Right kidney (tissue), 1 donor: ENCODE measurements around the gene TIE1.

Experiments
- DNase-seq: peaks from one replicate; pipeline ENCODE4 v3.0.0-alpha.2; 2016

The TIE1 gene

GRCh38 chr1:43293176-43293575 lies 7.6 kb upstream of the TIE1 start:
- DNase-seq, result no peak

GRCh38 chr1:43293896-43294760 lies 6.7 kb upstream of the TIE1 start:
- no peak for DNase-seq

GRCh38 chr1:43294761-43295160 lies 6.0 kb upstream of the TIE1 start:
- no peak for DNase-seq

- no peak for DNase-seq
These were observed 4.6 kb upstream of the TIE1 start for GRCh38 chr1:43296207-43296606.

- no peak for DNase-seq
These were observed 2.7 kb upstream of the TIE1 start for GRCh38 chr1:43298055-43298454.

GRCh38 chr1:43299101-43299500 lies 1.7 kb upstream of the TIE1 start:
- no peak for DNase-seq

GRCh38 chr1:43302201-43302600 lies 1.4 kb downstream of the TIE1 start:
- no peak for DNase-seq

GRCh38 chr1:43302721-43303470 lies 2.1 kb downstream of the TIE1 start:
- no peak for DNase-seq

GRCh38 chr1:43303471-43304313 lies 2.9 kb downstream of the TIE1 start:
- DNase-seq, result no peak

GRCh38 chr1:43304314-43304681 lies 3.5 kb downstream of the TIE1 start:
- no peak for DNase-seq

GRCh38 chr1:43304771-43305300 lies 4.1 kb downstream of the TIE1 start:
- DNase-seq, result no peak

GRCh38 chr1:43305461-43305860 lies 4.7 kb downstream of the TIE1 start:
- DNase-seq, result no peak

GRCh38 chr1:43305926-43306687 lies 5.3 kb downstream of the TIE1 start:
- DNase-seq, result no peak

GRCh38 chr1:43306688-43307457 lies 6.1 kb downstream of the TIE1 start:
- no peak for DNase-seq

GRCh38 chr1:43307458-43308158 lies 6.8 kb downstream of the TIE1 start:
- no peak for DNase-seq

- DNase-seq, result no peak
These were observed 8.0 kb downstream of the TIE1 start for GRCh38 chr1:43308635-43309404.

- no peak for DNase-seq
These were observed 8.7 kb downstream of the TIE1 start for GRCh38 chr1:43309405-43310025.

GRCh38 chr1:43311521-43311920 lies 10.7 kb downstream of the TIE1 start:
- DNase-seq, result no peak

GRCh38 chr1:43312212-43312623 lies 11.4 kb downstream of the TIE1 start:
- DNase-seq, result no peak
